Measurements from ENCODE around the gene CIB2.

DNA sequence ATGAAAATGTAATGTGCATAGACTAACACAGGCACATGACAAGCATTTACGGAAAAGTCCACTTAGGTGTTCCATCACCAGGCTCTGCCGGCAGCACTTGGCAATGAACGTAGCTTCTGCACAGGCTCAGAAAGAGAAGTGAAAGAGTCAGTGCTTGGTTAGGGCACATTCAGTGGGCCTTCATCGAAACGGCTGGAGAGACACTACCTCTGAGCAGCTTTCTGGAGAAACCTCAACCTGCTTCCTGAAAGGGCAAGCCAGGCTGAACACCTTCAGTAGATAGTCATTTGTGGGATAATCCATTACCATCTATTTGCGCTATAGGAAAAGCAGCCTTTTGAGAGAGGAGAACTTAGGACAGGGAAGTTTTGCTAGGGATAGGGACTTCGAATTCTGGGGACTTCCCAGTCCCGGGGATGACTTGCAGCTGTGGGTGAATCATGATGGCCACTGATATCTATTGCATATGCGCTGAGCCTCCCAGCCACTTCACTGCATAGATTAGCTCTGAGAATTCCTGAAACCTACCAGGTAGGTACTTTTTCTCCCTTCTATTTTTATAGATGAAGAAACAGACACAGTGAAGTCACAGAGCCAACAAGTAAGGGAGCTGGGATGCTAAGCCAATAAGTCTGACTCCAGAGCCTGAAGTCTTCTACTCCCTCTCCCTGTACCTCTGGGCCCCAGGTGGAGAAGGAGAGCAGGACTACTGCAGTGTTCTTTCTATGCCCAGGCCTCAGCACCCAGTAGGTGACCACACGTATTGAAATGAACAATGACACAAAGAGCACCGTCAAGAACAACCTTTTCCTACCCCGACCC, 43.1 kb downstream of the CIB2 start:
- TF ChIP-seq, protein P1, sequence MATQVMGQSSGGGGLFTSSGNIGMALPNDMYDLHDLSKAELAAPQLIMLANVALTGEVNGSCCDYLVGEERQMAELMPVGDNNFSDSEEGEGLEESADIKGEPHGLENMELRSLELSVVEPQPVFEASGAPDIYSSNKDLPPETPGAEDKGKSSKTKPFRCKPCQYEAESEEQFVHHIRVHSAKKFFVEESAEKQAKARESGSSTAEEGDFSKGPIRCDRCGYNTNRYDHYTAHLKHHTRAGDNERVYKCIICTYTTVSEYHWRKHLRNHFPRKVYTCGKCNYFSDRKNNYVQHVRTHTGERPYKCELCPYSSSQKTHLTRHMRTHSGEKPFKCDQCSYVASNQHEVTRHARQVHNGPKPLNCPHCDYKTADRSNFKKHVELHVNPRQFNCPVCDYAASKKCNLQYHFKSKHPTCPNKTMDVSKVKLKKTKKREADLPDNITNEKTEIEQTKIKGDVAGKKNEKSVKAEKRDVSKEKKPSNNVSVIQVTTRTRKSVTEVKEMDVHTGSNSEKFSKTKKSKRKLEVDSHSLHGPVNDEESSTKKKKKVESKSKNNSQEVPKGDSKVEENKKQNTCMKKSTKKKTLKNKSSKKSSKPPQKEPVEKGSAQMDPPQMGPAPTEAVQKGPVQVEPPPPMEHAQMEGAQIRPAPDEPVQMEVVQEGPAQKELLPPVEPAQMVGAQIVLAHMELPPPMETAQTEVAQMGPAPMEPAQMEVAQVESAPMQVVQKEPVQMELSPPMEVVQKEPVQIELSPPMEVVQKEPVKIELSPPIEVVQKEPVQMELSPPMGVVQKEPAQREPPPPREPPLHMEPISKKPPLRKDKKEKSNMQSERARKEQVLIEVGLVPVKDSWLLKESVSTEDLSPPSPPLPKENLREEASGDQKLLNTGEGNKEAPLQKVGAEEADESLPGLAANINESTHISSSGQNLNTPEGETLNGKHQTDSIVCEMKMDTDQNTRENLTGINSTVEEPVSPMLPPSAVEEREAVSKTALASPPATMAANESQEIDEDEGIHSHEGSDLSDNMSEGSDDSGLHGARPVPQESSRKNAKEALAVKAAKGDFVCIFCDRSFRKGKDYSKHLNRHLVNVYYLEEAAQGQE (IDR thresholded peaks at IDR 0.05; ENCODE audit: borderline replicate concordance) = no peak
- TF ChIP-seq, protein P2, sequence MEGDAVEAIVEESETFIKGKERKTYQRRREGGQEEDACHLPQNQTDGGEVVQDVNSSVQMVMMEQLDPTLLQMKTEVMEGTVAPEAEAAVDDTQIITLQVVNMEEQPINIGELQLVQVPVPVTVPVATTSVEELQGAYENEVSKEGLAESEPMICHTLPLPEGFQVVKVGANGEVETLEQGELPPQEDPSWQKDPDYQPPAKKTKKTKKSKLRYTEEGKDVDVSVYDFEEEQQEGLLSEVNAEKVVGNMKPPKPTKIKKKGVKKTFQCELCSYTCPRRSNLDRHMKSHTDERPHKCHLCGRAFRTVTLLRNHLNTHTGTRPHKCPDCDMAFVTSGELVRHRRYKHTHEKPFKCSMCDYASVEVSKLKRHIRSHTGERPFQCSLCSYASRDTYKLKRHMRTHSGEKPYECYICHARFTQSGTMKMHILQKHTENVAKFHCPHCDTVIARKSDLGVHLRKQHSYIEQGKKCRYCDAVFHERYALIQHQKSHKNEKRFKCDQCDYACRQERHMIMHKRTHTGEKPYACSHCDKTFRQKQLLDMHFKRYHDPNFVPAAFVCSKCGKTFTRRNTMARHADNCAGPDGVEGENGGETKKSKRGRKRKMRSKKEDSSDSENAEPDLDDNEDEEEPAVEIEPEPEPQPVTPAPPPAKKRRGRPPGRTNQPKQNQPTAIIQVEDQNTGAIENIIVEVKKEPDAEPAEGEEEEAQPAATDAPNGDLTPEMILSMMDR (IDR thresholded peaks at IDR 0.05; ENCODE audit: poor library complexity, severe bottlenecking) = no peak
- TF ChIP-seq POLR2AphosphoS5 (IDR thresholded peaks at IDR 0.05) = no peak
- TF ChIP-seq TAF1 (IDR thresholded peaks at IDR 0.05; ENCODE audit: low read depth) = no peak
- TF ChIP-seq SMC3 (conservative IDR thresholded peaks at IDR 0.05; ENCODE audit: poor library complexity) = no peak

Data from neural cell (in vitro differentiated cells).